HG03432 (cell line): ENCODE measurements around the gene DHX34.

Experiments used
- ATAC-seq: cut with Tn5 transposase; IDR thresholded peaks from one replicate; pipeline ENCODE4 v1.9.1; 2021; ENCODE audit warnings: mild to moderate bottlenecking, moderate library complexity; ENCODE audit not compliant: unreplicated experiment

DHX34 gene

GRCh38 chr19:47414469-47414868 is 65.4 kb downstream of the DHX34 start:
- ATAC-seq, result no peak

- ATAC-seq, result no peak
Measured at GRCh38 chr19:47415953-47416642, 67.0 kb downstream of the DHX34 start.

DNA sequence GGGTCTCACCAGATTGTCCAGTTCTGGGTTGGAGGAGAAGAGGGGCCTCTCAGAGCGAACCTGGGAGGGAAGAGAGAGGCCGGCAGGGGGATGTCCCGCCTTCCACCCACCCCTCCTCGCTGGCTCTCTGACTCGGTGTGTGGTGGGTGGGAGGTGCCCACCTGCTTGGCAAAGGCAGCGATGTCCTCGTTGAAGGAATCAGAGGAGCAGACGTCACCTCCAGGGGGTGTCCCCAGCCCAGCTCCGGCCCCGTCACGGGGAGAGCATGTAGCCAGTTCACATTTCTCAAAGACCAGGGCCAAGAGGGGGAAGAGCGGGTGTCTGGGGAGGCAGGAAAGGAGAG is 67.5 kb downstream of the DHX34 start:
- no peak for ATAC-seq

- ATAC-seq, result no peak
Measured at GRCh38 chr19:47417107-47417745, 68.1 kb downstream of the DHX34 start.

DNA sequence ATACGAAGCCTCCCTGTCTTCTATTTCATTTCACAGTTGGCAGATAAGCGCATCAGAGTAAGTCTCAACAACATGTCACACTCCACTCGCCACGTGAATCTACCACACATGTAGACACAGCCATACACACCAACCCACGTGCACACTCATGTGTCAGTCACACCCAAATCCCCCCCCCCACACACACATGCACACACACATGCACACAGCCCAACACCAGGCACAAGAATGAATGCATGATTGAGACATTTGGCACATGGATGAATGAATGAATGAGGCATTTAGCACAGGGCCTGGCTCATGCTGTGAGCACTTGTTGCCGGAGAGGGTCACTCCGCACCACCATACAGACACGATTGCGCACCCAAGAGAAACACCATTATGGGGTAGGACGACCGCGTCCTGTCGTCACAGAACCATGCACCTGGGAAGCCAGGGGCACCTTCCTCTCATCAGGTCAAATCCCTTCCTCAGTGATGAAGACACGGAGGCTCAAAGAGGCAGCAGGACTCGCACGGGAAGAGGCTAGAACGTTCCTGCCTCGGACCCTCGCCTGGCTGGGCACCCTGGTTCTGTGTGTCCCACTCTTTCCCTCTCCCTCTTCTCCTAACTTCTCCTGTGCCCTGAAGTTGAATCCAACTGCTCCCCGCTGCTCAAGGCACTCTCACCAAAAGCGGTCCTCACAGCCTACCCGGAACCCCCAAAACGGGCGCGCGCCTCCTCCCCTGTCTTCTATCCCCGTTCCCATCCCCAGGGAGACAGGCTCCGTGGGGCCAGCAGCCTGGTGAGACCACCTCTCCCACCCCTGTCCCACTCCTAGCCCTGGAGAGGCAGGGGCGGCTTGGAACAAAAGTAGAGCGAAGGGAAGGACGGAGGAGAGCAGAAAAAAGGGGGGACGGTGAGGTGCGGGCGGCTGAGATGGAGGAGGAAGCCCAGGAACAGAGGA is 68.9 kb downstream of the DHX34 start:
- ATAC-seq, result no peak

DNA sequence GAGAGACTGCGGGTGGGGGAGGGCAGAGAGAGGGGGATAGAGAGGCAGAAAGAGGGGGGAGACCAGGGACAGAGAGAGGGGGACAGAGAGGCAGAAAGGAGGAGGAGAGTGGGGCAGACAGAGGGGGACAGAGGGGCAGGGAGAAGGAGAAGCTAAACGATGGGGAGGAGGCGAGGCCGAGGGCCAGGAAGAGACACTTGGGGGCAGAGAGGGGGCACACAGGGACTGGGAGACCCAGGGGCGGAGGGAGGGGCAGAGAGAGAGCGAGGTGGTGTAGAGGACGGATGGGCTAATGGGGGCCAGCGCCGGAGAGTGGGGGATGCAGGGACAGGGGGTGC is 69.5 kb downstream of the DHX34 start:
- ATAC-seq, result no peak

DNA sequence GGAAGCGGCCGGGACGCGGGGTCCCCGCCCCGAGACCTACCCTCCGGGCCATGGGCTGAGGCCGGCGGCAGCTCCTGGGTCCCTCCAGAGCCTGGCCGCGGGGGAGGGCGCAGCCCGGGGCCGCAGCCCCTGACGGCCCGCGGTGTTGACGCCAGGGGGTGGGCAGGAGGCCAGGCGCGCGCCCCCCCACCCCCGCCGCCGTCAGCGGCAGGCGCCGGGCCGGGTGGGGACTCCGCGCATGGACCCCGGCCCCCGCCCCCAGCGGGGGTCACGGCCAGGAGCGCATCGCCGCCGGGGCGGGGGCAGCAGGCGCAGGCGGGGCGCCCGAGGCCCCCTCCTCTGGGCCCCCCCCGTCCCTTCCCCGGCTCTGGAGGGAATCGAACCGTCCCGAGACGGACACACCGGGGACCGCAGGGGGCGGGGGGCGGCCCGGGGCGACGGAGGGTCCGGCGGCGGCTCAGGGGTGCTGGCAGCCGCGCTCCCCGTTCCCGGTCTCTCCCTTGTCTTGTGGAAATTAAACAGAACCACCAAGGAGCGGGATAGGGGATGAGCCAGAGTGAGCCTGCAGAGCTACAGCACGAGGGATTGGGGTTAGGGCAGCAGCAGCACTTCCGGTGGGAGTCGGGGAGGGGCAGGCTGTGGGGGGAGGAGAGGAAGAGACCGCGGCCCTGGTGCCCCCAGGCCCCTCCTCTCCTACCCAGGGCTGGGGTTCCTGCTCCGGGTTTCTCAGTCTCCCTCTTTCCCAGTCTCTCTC is 70.1 kb downstream of the DHX34 start, which contains the start of gene MEIS3:
TSS of gene MEIS3 (minus strand) at position 498 of the 754 bp plus-strand sequence. CDS start at position 52, 446 bp downstream.
- no peak for ATAC-seq

GRCh38 chr19:47419789-47420188 is 70.7 kb downstream of the DHX34 start:
- ATAC-seq, result no peak

DNA sequence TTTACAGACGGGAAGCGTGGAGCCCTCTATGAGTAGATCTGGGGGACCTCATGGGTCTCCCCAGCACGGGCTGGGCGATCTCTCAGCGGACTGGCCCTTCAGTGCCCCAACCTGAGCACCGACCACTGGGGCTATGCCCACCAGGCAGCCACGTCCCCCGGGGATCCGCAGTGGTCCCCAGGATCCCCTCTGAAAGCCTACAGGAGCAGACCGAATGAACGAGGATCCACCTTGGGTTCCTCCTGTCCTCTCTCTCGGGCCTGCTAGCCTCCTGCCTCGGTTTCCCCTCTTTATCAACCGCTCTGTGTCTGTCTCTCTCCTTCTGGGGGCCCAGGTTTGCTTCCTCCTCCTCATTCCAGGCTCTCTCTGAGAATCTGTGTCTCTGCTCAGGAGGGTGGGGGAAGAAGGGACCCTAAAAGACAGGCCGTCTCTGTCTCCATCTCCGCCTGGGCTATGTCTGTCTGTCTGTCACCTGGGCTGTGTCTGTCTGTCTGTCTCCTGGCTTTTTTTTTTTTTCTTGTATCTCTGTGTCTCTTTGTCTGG is 72.2 kb downstream of the DHX34 start:
- no peak for ATAC-seq

DNA sequence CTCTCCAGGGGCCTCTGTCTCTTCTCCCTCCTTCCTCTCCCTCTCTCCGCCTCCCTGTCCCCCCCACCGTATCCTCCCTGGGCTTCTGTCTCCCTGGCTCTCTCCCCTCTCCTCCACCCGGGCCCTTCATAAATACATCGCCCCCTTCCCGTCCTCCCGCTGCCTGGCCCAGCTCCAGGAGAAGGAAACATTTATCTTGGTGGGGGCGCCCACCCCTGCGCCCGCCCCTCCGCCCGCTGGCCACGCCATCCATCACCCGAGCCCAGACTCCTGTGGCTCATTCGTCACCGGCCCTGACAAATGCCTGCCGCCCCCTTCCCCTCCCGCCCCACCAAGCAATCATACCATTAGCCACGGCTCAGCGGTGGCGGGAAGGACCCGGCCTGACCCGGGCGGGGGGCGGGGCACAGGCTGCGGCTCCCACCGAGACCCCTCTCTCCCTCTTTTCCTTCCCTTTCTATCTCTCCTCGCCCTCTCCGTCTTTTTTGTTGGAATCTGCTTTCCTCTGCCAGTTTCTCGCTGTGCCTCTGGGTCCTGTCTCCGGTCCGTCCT is 72.8 kb downstream of the DHX34 start:
- no peak for ATAC-seq

GRCh38 chr19:47422417-47423163 is 73.5 kb downstream of the DHX34 start:
- no peak for ATAC-seq

DNA sequence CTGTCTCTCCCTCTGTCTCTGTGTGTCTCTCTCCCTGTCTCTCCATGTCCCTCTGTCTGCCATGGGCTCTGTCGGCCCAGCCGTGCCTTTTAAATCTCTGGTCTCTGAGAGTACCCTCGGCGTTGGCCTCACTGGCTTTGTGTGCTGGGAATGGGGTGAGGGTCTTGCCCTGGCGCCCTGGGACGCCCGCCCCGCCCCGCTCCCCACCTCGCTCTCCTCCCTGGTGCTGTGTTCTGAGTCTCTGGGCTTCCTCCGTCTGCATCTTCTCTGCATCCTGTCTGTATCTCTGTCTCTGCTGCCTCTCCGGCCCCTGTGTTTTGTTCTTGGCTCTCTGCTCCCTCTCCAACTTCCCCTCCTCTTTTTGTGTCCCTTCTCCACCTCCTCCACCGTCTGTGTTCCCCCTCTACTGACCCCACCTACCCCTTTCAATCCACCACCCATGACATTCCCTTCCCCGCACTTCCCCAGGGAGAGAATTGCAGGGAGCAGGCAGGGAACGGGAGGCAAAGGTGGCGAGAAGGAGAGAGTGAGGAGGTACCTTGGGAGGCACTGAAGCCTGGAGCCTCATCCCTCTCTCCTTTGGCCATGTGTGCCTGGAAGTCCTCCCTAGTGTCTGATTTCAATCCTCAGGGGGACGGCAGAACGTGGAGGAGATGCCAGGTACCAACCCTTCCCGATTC is 74.2 kb downstream of the DHX34 start:
- no peak for ATAC-seq

GRCh38 chr19:47427241-47428176 is 78.4 kb downstream of the DHX34 start:
- peak; percentile 62 for ATAC-seq

- no peak for ATAC-seq
Measured at GRCh38 chr19:47428177-47428894, 79.2 kb downstream of the DHX34 start.

DNA sequence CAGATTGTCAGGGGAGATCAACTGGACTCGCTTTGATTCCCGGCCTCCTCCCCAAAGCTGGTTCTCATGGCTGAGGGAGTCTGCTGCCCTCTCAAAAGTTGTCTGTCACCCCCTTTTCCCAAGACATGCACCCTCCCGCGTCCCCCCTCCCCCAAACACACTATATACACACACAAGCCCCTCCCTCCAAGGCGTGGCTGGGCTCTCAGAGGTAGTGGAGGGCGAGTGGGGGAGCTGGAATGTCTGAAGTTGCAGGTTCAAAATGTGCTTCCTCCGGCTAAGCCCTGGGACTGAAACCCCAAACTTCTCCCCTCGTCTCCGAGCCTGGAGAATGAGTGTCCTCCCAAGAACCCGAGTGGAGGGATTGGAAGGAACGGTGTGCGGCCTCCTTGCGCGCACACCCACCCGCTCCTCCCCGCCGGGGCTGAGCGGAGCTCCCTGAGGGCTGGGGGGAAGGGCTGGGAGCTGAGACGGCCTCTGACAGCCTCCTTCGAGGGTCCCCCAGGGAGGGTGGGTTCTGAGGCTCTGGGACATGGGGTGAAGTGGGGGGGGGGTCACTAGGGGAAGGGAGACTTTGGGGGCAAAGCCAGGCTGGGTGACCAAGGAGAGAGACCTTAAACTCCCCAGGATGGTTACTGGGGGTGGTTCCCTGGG is 80.2 kb downstream of the DHX34 start:
- ATAC-seq, result no peak

DNA sequence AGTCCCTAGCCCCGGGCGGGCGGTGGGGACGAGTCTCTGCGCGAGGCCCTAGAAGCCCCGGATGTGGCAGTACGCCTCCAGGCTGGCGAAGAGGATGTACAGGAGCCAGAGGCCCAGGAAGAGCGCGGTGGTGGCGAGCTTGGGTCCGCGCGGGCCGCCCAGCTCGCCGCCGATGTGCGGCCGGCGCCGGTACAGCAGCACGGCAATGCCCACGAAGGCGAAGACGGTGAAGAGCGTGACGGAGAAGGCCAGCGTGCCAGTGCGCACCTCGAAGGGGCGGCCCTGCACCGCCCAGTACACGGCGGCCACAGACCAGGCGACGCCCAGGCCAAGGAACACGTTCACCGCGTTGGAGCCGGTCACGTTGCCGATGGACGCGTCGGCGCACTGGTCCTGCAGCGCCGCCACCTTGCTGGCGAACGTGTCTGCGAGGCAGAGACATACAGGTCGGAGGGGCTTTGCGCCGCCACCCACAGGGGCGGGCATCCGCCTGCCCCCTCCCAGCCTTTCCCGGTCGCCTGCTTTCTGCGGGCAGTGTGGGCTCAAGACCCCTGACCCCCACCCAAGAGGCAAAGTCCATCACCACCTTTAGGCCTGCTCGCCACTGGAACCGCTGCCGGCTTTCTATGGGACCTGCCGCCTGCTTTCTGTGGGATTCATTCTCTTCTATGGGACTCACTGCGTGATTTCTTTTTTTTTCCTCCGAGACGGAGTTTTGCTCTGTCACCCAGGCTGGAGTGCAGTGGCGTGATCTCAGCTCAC is 81.1 kb downstream of the DHX34 start:
- no peak for ATAC-seq
